CD14-positive monocyte (primary cell): Measurements from ENCODE around the gene ADAM19. TPM values are rescaled to one million over a fixed set of nuclear protein-coding genes. Genes with fewer than 3 reads are reported as not detected.

Experiments used
- DNase-seq, 3 donors: peaks; one replicate each; pipeline ENCODE4 v3.0.0-alpha.2; 2011 to 2022
- H2AFZ ChIP-seq: 2 replicates; pipeline ENCODE4 v1.6.0; 2012; ENCODE audit warnings: mild to moderate bottlenecking, low read depth, low read length, inconsistent platforms; ENCODE audit not compliant: insufficient read depth, poor library complexity, severe bottlenecking
- H3K27ac ChIP-seq, 2 donors: 1 replicate in 1 of 2; 2 replicates in 1 of 2; pipeline ENCODE4 v1.5.1; 2012 to 2013; ENCODE audit warnings: low read length in 2 of 2, control low read depth in 1 of 2, inconsistent platforms in 1 of 2, low read depth in 1 of 2, mild to moderate bottlenecking in 1 of 2
- H3K27me3 ChIP-seq, 2 donors: one replicate each; pipeline versions ENCODE4 v1.6.0 to v1.6.1; 2011 to 2013; ENCODE audit warnings: low read length in 2 of 2; ENCODE audit not compliant: control insufficient read depth in 2 of 2, insufficient read depth in 2 of 2
- H3K36me3 ChIP-seq, 2 donors: replicated peaks in 1 of 2; 1 replicate in 1 of 2; 2 replicates in 1 of 2; pipeline versions ENCODE4 v1.5.1 to v1.6.1; 2012 to 2013; ENCODE audit warnings: low read length in 2 of 2, control low read depth in 1 of 2, inconsistent platforms in 1 of 2, mild to moderate bottlenecking in 1 of 2; ENCODE audit not compliant: insufficient read depth in 2 of 2, control insufficient read depth in 1 of 2
- H3K4me1 ChIP-seq, 2 donors: 1 replicate in 1 of 2; 2 replicates in 1 of 2; pipeline versions ENCODE4 v1.5.1 to v1.6.1; 2012 to 2013; ENCODE audit warnings: low read length in 2 of 2, control low read depth in 1 of 2, inconsistent platforms in 1 of 2, mild to moderate bottlenecking in 1 of 2, moderate library complexity in 1 of 2; ENCODE audit not compliant: insufficient read depth in 2 of 2, control insufficient read depth in 1 of 2
- H3K4me2 ChIP-seq: replicated peaks from 2 replicates; pipeline ENCODE3; 2012; ENCODE audit warnings: low read length, moderate library complexity, mild to moderate bottlenecking; ENCODE audit not compliant: poor library complexity, severe bottlenecking; ENCODE audit errors: extremely low read depth
- H3K4me3 ChIP-seq, 3 experiments: fragments of 200-600 bp in 1 of 3; sonication (generic) in 1 of 3; replicated peaks in 1 of 3; 1 replicate in 2 of 3; 2 replicates in 1 of 3; pipeline ENCODE4 v1.5.1; 2011 to 2013; ENCODE audit warnings: low read length in 3 of 3, mild to moderate bottlenecking in 3 of 3, control low read depth in 2 of 3, low read depth in 2 of 3, inconsistent platforms in 1 of 3, moderate library complexity in 1 of 3
- H3K79me2 ChIP-seq: 2 replicates; pipeline ENCODE4 v1.6.0; 2012; ENCODE audit warnings: mild to moderate bottlenecking, control low read depth, inconsistent platforms, low read length, moderate library complexity; ENCODE audit not compliant: insufficient read depth
- H3K9ac ChIP-seq: 2 replicates; pipeline ENCODE4 v1.6.0; 2017; ENCODE audit warnings: low read length, mild to moderate bottlenecking; ENCODE audit not compliant: insufficient read depth, poor library complexity, severe bottlenecking
- H3K9me3 ChIP-seq, 2 donors: replicated peaks in 1 of 2; 1 replicate in 1 of 2; 2 replicates in 1 of 2; pipeline versions ENCODE4 v1.5.1 to v1.6.1; 2012 to 2013; ENCODE audit warnings: low read length in 2 of 2, control low read depth in 1 of 2; ENCODE audit not compliant: control insufficient read depth in 1 of 2, insufficient read depth in 1 of 2
- H4K20me1 ChIP-seq: 2 replicates; pipeline ENCODE4 v1.6.0; 2012; ENCODE audit warnings: mild to moderate bottlenecking, low read length, control low read depth, moderate library complexity; ENCODE audit not compliant: insufficient read depth
- H3K27ac Mint-ChIP-seq, 7 donors: one replicate each; pipeline ENCODE4 v1.8.0; 2020; ENCODE audit warnings: mild to moderate bottlenecking in 7 of 7, mixed read lengths in 7 of 7, moderate library complexity in 6 of 7, inconsistent platforms in 2 of 7
- H3K27me3 Mint-ChIP-seq, 3 donors: one replicate each; pipeline ENCODE4 v1.8.0; 2021 to 2022; ENCODE audit warnings: low read depth in 3 of 3, mild to moderate bottlenecking in 3 of 3, mixed read lengths in 3 of 3, moderate library complexity in 3 of 3, inconsistent platforms in 1 of 3
- H3K36me3 Mint-ChIP-seq, 2 donors: one replicate each; pipeline ENCODE4 v1.8.0; 2020; ENCODE audit warnings: mixed read lengths in 2 of 2, inconsistent platforms in 1 of 2, mild to moderate bottlenecking in 1 of 2
- H3K4me1 Mint-ChIP-seq: one replicate; pipeline ENCODE4 v1.8.0; 2020; ENCODE audit warnings: mild to moderate bottlenecking, mixed read lengths
- H3K4me3 Mint-ChIP-seq, 2 donors: one replicate each; pipeline ENCODE4 v1.8.0; 2020; ENCODE audit warnings: mild to moderate bottlenecking in 2 of 2, mixed read lengths in 2 of 2, moderate library complexity in 1 of 2
- H3K9me3 Mint-ChIP-seq, 7 donors: one replicate each; pipeline ENCODE4 v1.8.0; 2020 to 2022; ENCODE audit warnings: mixed read lengths in 7 of 7, mild to moderate bottlenecking in 6 of 7, moderate library complexity in 6 of 7, inconsistent platforms in 2 of 7
- CTCF ChIP-seq: fragments of 200-600 bp; IDR thresholded peaks from one replicate; pipeline ENCODE4 v1.8.0; 2022; ENCODE audit warnings: antibody characterized with exemption, mild to moderate bottlenecking
- WGBS: methylation state at CpG from one replicate; pipeline ENCODE4 v1.1.5; 2013; ENCODE audit warnings: missing lambda C conversion rate; ENCODE audit not compliant: insufficient coverage; 5-methylcytosine and 5-hydroxymethylcytosine counted together
- intact Hi-C, 2 donors: fragments of 100-400 bp; cut with micrococcal nuclease; formaldehyde crosslinking; loops; one replicate each; pipeline versions ENCODE4 v1.15.0 to v1.15.1; 2023
- polyA plus RNA-seq, 3 donors: library from polyadenylated mRNA; depleted of rRNA in 1 of 3; unstranded in 2 of 3; stranded (reverse) in 1 of 3; fragments of 300-500 nt in 2 of 3; fragments of >200 nt in 1 of 3; fragmentation: Illumina TruSeq in 2 of 3; gene quantifications; 1 replicate in 2 of 3; 2 replicates in 1 of 3; pipeline ENCODE4 v1.2.3, GENCODE V29; 2012 to 2021

ADAM19 gene
- polyA plus RNA-seq, 3 donors = 3.0 to 12.7 (median 6.2) TPM

GRCh38 chr5:157476702-157477408 is 98.7 kb downstream of the ADAM19 start:
- Histone ChIP-seq H3K79me2 (no peaks in the 10 kb centered on the region), H2AFZ (no peak overlapping the region), H3K9ac (no peak overlapping the region), H3K9me3 (no peaks in the 10 kb centered on the region), H3K27ac (no peak overlapping the region), H3K4me1 (peaks cover 13 to 15% of the 10 kb centered on the region in 2 donors), H3K27me3 (no peaks in the 10 kb centered on the region), H3K4me3 (no peak overlapping the region), H4K20me1 (peaks cover 7% of the 10 kb centered on the region), H3K36me3 (peaks cover 22 to 55% of the 10 kb centered on the region in 2 donors), H3K4me2 (no peak overlapping the region)
- WGBS = 26% methylated on average over 3 of the region's 7 CpGs
- DNase-seq = peak; percentile 35 to 64 (median 63)
- H3K27me3 Mint-ChIP-seq = peaks cover 0 to 4% (median 0%) of the 10 kb centered on the region in 3 donors
- H3K4me1 Mint-ChIP-seq = peaks cover 14% of the 10 kb centered on the region
- peaks cover 59 to 64% of the 10 kb centered on the region in 2 donors for H3K36me3 Mint-ChIP-seq
- no peak overlapping the region for H3K4me3 Mint-ChIP-seq
- peaks cover 0 to 1% (median 0%) of the 10 kb centered on the region in 7 donors for H3K9me3 Mint-ChIP-seq
- TF ChIP-seq CTCF = peak; percentile 75
- intact Hi-C loops = loop anchor here (5.0 kb wide), 3 partner anchors 45 to 150 kb away; a partner anchor contains a TSS
- H3K27ac Mint-ChIP-seq = no peak overlapping the region

GRCh38 chr5:157475432-157475831 is 100.1 kb downstream of the ADAM19 start:
- H4K20me1 ChIP-seq = peaks cover 7% of the 10 kb centered on the region
- H3K4me3 ChIP-seq = no peak overlapping the region
- Mint-ChIP-seq H3K27me3 (peaks cover 0 to 3% (median 0%) of the 10 kb centered on the region in 3 donors), H3K9me3 (peaks cover 0 to 1% (median 0%) of the 10 kb centered on the region in 7 donors), H3K4me3 (no peak overlapping the region), H3K36me3 (peaks cover 46 to 51% of the 10 kb centered on the region in 2 donors), H3K4me1 (peaks cover 14% of the 10 kb centered on the region), H3K27ac (peak overlapping the region in 1 of 7 donors; percentile 23)
- peaks cover 13 to 15% of the 10 kb centered on the region in 2 donors for H3K4me1 ChIP-seq
- no peak for DNase-seq
- H3K27ac ChIP-seq = no peak overlapping the region
- no peaks in the 10 kb centered on the region for H3K27me3 ChIP-seq
- H3K79me2 ChIP-seq = no peaks in the 10 kb centered on the region
- H2AFZ ChIP-seq = no peak overlapping the region
- WGBS = 100% methylated on average over 1 of the region's 3 CpGs
- no peak for TF ChIP-seq CTCF
- H3K36me3 ChIP-seq = peaks cover 8 to 41% of the 10 kb centered on the region in 2 donors
- no peak overlapping the region for H3K9ac ChIP-seq
- no peaks in the 10 kb centered on the region for H3K9me3 ChIP-seq
- no peak overlapping the region for H3K4me2 ChIP-seq
- intact Hi-C loops = loop anchor here (5.0 kb wide), 3 partner anchors 43 to 148 kb away; a partner anchor contains a TSS
